Cardiac septum (tissue), 1 donor: ENCODE results near the gene HSBP1. TPM values are rescaled to one million over a fixed set of nuclear protein-coding genes. Genes with fewer than 3 reads are reported as not detected.

Experiments
- DNase-seq: peaks from one replicate; pipeline ENCODE4 v3.0.0-alpha.2; 2020; ENCODE audit warnings: low spot score
- intact Hi-C: fragments of 100-400 bp; cut with DNase I; formaldehyde crosslinking; loops from one replicate; pipeline ENCODE4 v1.14.0; 2022
- total RNA-seq: library from RNA; stranded (reverse); fragmentation: NEBNext Ultra II Directional; extraction: Animal tissue kit (Norgen Biotek cat#: 25700); gene quantifications from one replicate; pipeline ENCODE4 v1.2.1, GENCODE V29; 2021
- donor health status: DM: no; HTN: no; CAD: no.

HSBP1 gene
- total RNA-seq, 1 donor from 2014 or later, result 126 TPM

DNA sequence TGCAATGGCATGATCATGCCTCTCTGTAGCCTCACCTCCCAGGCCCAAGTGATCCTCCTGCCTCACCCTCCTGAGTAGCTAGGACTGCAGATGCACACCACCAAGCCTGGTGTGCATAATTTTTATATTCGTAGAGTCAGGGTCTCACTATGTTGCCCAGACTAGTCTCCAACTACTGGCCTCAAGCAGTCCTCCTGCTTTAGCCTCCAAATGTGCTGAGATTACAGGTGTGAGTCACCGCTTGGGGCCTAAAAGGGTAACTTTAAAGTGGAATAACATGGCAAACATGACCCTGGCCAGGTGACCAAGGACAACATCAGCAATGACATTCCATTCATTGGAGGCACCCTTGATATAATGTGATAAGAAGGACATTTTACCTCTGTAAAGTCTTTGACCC is 26.1 kb downstream of the HSBP1 start:
- intact Hi-C loops, result no loop called here
- no peak for DNase-seq

DNA sequence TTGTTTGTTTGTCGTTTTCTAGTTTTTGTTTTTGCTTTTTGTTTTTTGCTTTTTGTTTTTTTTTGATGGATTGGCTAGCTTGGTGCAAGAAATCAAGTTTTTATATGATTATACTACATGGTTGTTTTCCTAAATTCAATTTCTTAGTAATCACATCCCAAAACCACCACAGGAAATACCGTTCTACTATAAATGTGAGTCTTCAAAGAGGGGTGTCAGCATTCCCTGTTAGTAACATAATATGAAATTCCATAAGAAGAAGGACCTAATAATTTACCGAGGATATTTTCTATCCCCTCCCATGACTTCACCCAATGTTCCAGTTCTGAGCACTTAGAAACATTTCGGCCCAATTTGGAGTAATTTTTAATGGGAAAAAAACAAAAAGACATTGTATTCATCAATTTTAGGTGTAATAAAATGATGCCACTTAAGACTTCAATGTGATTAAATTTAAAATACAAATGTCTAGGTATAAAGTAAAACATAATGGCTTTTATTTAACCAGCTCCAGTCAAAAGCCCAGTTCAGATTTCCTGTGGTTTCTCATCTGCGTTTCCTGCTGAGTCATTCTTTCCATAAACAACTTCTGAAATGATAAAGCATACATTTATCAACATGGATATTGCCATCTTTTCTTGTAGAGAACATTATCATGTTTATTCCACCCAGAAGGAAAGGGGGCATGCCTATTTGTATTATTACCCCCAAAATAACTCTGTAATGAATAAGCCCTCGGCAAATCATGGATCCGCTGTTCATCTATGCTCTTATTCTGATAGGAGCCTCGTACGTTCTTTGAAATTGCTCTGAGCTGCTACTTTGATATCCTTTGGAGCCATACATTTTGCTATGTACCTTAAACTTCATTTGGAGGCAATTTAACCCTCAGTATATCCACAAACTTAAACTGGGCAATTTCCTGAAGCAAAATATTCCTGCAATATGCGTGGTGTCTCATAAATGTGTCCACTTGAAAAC is 28.1 kb downstream of the HSBP1 start:
- intact Hi-C loops, result no loop called here
- no peak for DNase-seq

DNA sequence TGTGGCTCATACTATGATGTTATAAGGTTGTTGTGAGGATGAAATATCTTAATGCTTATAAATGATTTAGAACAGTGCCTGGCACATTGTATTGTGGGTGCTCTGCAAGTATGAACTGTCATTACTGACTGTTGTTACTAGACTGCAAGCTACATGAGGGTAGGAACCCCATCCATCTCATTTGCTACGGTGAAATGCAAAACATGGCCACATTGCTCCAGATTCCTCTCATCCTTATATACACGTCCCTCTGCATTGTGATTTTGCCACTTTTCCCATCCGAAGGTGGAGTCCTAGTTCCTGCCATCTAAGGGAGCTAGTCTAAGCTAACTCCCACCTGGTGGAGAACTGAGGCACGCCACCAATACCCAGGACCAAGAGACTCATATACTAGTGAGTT is 29.8 kb downstream of the HSBP1 start:
- DNase-seq, result no peak
- intact Hi-C loops, result no loop called here

DNA sequence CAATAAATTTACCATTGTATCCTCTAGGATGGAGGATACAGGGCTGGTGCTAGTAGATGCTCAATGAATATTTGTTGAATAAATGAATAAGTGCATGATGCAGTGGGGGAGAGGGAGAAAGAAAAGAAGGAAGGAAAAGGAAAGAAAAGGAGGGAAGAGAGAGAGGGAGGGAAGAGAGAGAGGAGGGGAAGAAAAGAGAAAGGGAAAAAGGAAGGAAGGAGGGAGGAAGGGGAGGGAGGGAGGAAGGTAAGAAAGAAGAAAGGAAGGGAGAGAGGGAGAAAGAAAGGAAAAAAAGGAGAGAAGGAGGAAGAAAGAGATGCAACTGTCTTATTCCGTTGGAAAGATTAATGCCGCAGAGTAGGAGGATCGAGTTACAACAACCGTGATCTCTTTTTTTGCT is 30.4 kb downstream of the HSBP1 start:
- intact Hi-C loops, result no loop called here

DNA sequence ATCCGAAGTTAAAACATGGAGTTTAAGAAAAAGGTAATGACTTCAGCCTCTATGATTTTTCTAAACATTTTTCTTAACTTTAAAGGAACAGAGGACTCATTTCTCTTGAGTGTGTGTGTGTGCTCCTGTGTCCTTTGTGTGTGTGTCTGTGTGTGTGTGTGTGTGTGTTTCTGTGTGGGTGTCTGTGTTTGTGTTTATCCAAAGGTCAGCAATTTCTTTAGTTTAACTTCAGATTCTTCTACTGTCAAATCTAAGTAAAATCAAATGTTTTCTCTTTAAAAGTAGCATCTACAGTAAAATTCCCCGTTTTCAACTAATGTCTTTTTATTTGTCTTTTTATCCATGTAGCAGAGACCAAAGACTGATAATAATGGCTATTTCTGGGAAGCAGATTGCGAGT is 31.8 kb downstream of the HSBP1 start:
- intact Hi-C loops, result no loop called here
- no peak for DNase-seq

More for the DNA sequence above, 30.4 kb downstream of the HSBP1 start:
- DNase-seq, result no peak

GRCh38 chr16:83840060-83840617 is 32.4 kb downstream of the HSBP1 start:
- intact Hi-C loops, result no loop called here

DNA sequence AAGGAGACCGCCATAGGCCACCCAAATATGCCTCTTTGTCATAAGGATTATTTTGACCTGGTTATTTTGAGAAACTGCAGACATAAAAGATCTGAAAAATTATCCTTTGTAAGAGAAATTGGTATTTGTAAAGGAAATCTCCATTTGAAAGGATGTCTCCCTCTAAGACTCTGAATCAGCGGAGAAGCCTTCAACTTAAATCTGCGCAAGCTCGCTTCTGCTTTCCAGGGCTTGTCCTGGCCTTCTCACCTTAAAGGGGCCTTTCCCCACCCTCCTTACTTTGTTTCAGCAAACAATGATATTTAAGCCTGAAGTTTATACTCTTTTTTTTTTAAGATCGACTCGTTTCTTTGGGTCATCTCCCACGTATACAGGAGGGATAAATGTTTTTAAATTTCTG is 34.5 kb downstream of the HSBP1 start:
- DNase-seq, result no peak
- intact Hi-C loops, result no loop called here

More at GRCh38 chr16:83840060-83840617, 32.4 kb downstream of the HSBP1 start:
- DNase-seq, result no peak

GRCh38 chr16:83842756-83843507 is 35.2 kb downstream of the HSBP1 start:
- no peak for DNase-seq
- intact Hi-C loops, result no loop called here

GRCh38 chr16:83843657-83844056 is 35.9 kb downstream of the HSBP1 start:
- no peak for DNase-seq
- intact Hi-C loops, result no loop called here

DNA sequence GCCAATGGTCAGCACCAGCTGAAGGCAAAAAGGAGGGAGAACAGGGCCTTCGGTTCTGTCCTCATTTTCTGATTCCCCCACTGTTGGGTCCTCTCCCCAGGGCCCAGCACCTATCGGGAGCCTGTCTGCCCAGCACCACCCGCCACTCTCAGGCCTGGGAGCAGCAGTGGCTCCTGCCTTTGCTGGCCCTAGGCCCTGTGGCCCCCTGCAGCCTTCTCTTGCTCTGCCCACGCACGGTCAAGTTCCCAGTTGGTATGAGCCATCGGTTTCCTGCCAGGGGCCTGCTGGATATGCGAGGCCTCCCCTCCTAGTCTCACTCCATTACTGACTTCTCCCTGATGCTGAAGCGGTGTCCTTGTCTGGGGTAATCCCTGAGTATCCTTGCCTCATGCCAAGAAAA is 37.5 kb downstream of the HSBP1 start:
- no peak for DNase-seq
- intact Hi-C loops, result no loop called here

GRCh38 chr16:83847371-83848225 is 39.8 kb downstream of the HSBP1 start:
- intact Hi-C loops, result no loop called here

DNA sequence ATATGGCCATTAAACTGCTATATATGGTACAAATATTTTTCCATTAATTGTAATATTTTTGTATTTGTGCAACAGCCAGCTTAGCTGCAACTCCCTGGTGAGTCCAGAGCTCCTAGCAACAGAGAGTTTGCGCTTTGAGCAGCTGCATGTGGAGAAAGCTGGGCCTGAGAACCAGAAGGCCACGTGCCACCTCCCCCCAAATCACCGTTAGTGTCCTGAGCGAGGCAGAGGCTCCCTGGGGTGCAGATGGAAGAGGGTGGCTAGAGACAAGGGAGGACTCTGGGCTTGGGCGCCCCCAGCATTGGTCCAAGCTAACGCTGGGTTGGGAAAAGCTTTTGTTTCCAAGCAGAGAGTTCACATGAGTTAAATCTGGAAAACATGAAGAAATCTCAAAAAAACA is 41.6 kb downstream of the HSBP1 start:
- intact Hi-C loops, result no loop called here
- DNase-seq, result no peak

More at GRCh38 chr16:83847371-83848225, 39.8 kb downstream of the HSBP1 start:
- DNase-seq, result no peak

DNA sequence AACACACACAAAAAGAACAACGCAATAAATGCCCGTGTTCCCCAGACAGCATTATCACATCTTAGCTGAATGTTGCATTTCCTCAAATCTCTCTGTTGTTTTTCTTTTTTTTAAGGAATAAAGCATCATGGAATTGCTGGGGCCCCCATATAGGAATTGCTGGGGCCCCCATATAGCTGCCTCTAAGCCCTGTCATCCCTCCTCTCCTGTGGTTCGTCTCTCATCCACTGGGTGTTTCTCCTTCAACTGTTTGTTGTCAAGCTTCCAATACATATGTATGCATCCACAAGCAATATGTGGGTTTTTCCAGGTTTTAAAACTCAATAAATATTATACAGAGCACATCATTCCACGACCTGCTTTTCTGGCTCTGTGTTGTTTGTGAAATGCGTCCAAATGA is 43.2 kb downstream of the HSBP1 start:
- DNase-seq, result no peak
- intact Hi-C loops, result no loop called here

GRCh38 chr16:83851473-83851872 is 43.7 kb downstream of the HSBP1 start:
- DNase-seq, result no peak
- intact Hi-C loops, result no loop called here

DNA sequence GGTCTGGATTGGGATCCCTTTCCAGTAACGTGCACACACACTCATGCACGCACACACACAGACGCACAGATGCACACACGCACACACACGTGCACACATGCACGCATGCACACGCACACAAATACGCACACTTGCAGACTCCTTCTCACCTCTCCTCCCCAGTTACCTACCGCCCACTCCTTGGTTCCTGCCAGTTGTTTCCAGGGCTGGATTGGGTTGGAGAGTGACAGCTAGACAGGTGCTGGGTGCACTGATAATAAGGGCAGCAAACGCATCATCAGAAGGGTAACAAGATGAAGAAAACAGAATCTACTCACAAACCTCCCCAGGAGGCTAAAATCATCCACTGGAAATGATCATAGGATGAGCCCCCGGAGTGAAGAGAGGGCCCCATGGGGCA is 45.0 kb downstream of the HSBP1 start:
- intact Hi-C loops, result no loop called here
- DNase-seq, result no peak

GRCh38 chr16:83853834-83854233 is 46.1 kb downstream of the HSBP1 start:
- intact Hi-C loops, result no loop called here
- DNase-seq, result no peak

DNA sequence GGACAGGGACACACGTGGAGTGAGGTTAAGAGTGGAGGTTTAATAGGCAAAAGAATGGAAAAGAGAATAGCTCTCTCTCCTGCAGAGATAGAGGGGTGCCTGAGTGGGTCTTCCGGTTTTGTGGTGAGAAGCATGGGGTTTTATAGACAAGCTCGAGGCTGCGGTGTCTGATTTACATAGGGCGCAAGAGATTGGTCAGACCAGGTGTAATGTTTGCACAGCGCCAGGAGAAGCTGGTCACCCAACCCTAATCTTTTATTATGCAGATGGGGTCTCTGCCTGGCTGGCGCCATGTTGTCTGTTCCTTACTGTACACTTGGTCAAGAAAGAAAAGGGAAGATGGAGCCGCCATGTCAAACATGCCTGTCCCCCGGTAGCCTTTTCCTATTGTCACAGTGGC is 46.6 kb downstream of the HSBP1 start:
- DNase-seq, result no peak
- intact Hi-C loops, result no loop called here

GRCh38 chr16:83856792-83857191 is 49.0 kb downstream of the HSBP1 start:
- no peak for DNase-seq
- intact Hi-C loops, result no loop called here

GRCh38 chr16:83859265-83859664 is 51.5 kb downstream of the HSBP1 start:
- DNase-seq, result no peak
- intact Hi-C loops, result no loop called here

DNA sequence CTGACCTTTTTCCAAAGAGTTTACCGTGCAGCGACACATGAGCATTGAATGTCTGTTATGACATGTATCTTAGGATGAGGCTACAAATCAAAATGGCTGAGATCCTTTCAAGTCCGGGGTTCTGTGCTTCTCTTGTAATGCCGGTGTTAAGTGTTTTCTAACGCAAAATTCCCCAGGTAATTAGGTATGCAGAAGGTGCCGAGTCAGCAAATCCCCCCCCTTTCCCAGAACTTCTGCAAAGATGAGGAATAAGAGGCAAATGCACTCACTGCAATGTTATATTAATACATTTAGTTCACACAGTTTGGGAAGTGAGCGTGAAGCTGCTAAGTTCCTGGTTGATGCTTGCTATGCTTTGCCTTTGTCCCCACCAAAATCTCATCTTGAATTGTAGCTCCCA is 54.9 kb downstream of the HSBP1 start:
- intact Hi-C loops, result no loop called here
- DNase-seq, result no peak
